AG09319 (cell line): ENCODE results near the gene ITPR3.

Experiments
- DNase-seq: peaks from one replicate; pipeline ENCODE4 v3.0.0-alpha.2; 2010; ENCODE audit warnings: low read depth; ENCODE audit errors: extremely low read depth
- CTCF ChIP-seq: IDR thresholded peaks from 2 replicates; pipeline ENCODE4 v1.5.1; 2011; ENCODE audit warnings: low read depth, mild to moderate bottlenecking, inconsistent platforms, low read length, moderate library complexity

ITPR3 gene

GRCh38 chr6:33724102-33725023, 103.2 kb downstream of the ITPR3 start:
- DNase-seq, result no peak
- TF ChIP-seq CTCF, result no peak

- no peak for DNase-seq
- TF ChIP-seq CTCF, result no peak
Measured at GRCh38 chr6:33725222-33725621, 104.1 kb downstream of the ITPR3 start.

GRCh38 chr6:33725891-33726673, 105.0 kb downstream of the ITPR3 start:
- DNase-seq, result no peak
- TF ChIP-seq CTCF, result no peak

GRCh38 chr6:33726696-33727095, 105.6 kb downstream of the ITPR3 start:
- no peak for DNase-seq
- no peak for TF ChIP-seq CTCF

GRCh38 chr6:33727126-33727525, 106.0 kb downstream of the ITPR3 start:
- no peak for DNase-seq
- no peak for TF ChIP-seq CTCF

- DNase-seq, result no peak
- no peak for TF ChIP-seq CTCF
Measured at GRCh38 chr6:33727932-33728331, 106.8 kb downstream of the ITPR3 start.

- DNase-seq, result no peak
- TF ChIP-seq CTCF, result no peak
Measured at GRCh38 chr6:33728438-33728837, 107.3 kb downstream of the ITPR3 start.
